Stimulated activated CD4-positive, alpha-beta T cell treated with anti-CD3 and anti-CD28 coated beads, Interleukin-1b, Interleukin-23, amount 100 ng/mL, for 24 hours (primary cell): ENCODE measurements around the gene ADD1.

Experiments used
- DNase-seq, 4 experiments: peaks; one replicate each; pipeline ENCODE4 v3.0.0-alpha.2; 2020; ENCODE audit warnings: low read depth in 4 of 4, low spot score in 1 of 4

The ADD1 gene

GRCh38 chr4:2881431-2881830 is 37.8 kb downstream of the ADD1 start:
- no peak for DNase-seq

- DNase-seq = no peak
Observed at GRCh38 chr4:2882341-2882740, 38.7 kb downstream of the ADD1 start.

- DNase-seq = no peak
Observed at GRCh38 chr4:2886161-2886560, 42.5 kb downstream of the ADD1 start.

GRCh38 chr4:2886622-2887021 is 43.0 kb downstream of the ADD1 start:
- no peak for DNase-seq

- no peak for DNase-seq
Observed at GRCh38 chr4:2887343-2887742, 43.7 kb downstream of the ADD1 start.

GRCh38 chr4:2888886-2889285 is 45.2 kb downstream of the ADD1 start:
- DNase-seq = no peak

- DNase-seq = no peak
Observed at GRCh38 chr4:2891294-2891693, 47.6 kb downstream of the ADD1 start.

- DNase-seq = no peak
Observed at GRCh38 chr4:2893772-2894171, 50.1 kb downstream of the ADD1 start.

GRCh38 chr4:2898001-2898400 is 54.4 kb downstream of the ADD1 start:
- no peak for DNase-seq

GRCh38 chr4:2900741-2901140 is 57.1 kb downstream of the ADD1 start:
- no peak for DNase-seq

- no peak for DNase-seq
Observed at GRCh38 chr4:2901186-2901585, 57.5 kb downstream of the ADD1 start.

GRCh38 chr4:2902126-2902525 is 58.5 kb downstream of the ADD1 start:
- no peak for DNase-seq

- DNase-seq = no peak
Observed at GRCh38 chr4:2905544-2905943, 61.9 kb downstream of the ADD1 start.

- no peak for DNase-seq
Observed at GRCh38 chr4:2906218-2906617, 62.6 kb downstream of the ADD1 start.

GRCh38 chr4:2907226-2907625 is 63.6 kb downstream of the ADD1 start:
- no peak for DNase-seq

- DNase-seq = no peak
Observed at GRCh38 chr4:2907706-2908293, 64.2 kb downstream of the ADD1 start.

- no peak for DNase-seq
Observed at GRCh38 chr4:2908686-2909085, 65.0 kb downstream of the ADD1 start.

- DNase-seq = no peak
Observed at GRCh38 chr4:2909583-2909982, 65.9 kb downstream of the ADD1 start.

GRCh38 chr4:2910409-2910808 is 66.8 kb downstream of the ADD1 start:
- DNase-seq = no peak

- no peak for DNase-seq
Observed at GRCh38 chr4:2911868-2912267, 68.2 kb downstream of the ADD1 start.

GRCh38 chr4:2913168-2913567 is 69.5 kb downstream of the ADD1 start:
- no peak for DNase-seq

GRCh38 chr4:2914256-2915126 is 70.8 kb downstream of the ADD1 start:
- DNase-seq = no peak

- no peak for DNase-seq
Observed at GRCh38 chr4:2915789-2916188, 72.1 kb downstream of the ADD1 start.
